Measurements from ENCODE around the gene HRH2.
A peak's percentile ranks its signal among the peaks of the same experiment; 100 is the strongest.
"Not testable (repeated sequence)": the region's sequence is repeated elsewhere in the genome, so short reads cannot be mapped to it uniquely, and the experiment has no call there.

The HRH2 gene

DNA sequence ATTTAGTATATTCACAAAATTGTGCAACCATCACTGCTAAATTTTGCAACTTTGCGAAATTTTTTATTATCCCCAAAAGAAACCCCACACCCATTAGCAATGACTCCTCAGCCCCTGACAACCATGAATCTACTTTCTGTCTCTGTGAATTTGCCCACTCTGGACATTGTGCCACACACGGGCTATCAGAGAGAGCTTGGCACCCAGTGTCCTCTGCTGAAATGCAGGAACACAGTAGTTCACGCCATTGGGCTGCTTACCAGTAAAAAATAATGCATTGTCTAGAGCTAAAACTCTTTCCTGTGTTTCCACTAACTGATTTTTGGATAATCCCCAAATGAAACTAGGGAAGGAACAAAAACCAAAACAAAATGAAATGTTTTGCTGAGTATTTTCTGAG, 60.0 kb downstream of the HRH2 start:
- DNase-seq, result no peak

DNA sequence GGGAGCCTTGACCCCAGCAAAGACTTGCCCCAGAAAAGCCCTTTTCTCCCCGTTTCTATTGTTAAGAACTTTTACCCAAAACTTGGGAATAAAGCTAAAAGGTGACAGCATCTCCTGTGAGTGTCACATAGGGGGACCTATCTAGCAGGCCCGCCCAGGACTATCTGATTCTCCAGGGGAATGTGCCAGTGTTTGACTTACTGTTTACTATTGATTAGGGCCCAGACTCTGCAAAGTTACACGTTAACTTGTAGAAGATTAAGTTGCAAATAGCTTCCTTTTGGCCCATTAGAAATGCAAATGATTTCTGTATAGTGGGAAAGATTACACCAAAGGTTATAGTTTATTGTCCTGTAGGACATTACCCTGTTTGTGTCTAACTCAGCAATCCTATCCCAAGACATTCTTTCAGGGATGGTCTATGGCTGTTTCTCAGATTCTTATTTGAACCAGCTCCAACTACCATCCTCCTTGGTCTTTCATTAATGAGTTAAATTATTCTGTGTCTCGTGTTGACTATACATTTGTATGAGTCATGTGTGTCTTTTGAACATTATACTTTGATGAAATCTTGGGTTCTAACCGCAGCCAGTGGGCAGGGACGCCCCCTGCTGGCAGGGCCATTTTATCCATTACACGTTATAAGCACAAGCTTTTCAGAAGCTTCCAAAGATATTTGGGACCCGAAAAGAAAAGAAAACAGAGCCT, 60.7 kb downstream of the HRH2 start:
- peak in 1 of 2 experiments; percentile 44 for DNase-seq

DNA sequence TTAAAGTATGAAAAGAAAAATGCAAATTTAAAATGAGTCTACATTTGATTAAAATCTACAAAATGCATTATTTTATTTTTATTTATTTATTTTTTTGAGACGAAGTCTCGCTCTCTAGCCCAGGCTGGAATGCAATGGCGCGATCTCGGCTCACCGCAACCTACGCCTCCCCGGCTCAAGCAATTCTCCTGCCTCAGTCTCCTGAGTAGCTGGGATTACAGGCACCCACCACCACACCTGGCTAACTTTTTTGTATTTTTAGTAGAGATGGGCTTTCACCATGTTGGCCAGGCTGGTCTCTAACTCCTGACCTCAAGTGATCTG, 61.2 kb downstream of the HRH2 start:
- not testable (repeated sequence) for DNase-seq

DNA sequence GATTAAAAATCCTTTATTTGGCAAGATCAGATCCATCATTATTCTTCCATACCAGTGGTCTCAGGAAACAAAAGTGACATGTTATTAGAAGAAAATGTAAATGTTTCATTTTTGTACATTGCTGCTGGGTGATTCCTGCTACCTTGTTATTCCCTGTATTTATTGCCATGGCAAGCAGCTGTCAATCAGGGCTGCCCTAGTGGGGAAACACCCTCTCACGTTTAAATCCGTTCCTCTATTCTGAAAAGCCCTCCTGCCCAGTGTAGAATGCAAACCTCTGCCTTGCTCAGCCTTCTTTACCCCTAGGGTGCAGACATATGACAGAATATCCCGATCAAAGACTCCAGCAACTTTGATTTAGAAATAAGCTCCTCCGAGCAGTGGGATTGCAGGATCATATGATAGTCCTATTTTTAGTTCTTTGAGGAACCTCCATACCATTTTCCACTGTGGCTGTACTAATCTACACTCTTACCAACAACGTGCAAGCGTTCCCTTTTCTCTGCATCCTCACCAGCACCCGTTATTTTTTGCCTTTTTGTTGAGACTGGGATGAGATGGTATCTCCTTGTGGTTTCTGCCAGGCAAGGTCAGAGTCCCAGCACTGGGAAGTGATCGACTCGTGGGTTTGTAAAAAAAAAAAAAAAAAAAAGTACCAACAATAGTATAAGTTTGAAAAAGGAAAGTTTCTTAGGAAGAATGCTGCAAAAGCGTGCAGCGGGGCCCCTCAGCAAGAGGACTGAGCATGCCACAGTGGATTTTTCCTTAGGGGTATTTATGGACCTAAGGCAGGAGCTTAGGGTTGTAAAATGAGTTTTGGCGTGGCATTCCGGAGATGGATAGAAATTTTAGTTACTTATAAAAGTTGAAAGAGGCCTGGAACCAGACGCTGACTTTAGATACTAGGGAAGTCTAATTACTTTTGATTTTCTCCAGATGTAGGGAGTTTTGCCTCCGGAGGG, 66.7 kb downstream of the HRH2 start:
- DNase-seq, result no peak

DNA sequence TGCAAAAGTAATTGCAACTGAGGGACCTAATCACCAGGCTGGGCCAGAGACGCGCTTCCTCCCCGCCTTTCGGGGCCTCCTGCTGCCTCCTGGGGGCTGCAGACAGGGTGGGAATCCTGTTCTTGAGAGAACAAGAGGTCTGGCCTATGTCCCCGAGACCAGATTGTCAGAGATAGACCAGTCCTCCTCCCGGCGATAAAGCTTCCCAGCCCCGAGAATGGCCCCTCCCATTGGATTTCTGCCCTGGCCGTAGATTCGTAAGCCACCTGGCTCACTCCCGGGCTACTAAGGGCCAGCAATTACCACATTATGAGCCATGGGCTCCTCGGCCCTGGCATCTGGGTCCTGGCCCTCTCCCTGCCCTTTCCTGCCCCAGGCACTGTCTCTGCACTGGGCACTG, 70.4 kb downstream of the HRH2 start:
- DNase-seq, result no peak

DNA sequence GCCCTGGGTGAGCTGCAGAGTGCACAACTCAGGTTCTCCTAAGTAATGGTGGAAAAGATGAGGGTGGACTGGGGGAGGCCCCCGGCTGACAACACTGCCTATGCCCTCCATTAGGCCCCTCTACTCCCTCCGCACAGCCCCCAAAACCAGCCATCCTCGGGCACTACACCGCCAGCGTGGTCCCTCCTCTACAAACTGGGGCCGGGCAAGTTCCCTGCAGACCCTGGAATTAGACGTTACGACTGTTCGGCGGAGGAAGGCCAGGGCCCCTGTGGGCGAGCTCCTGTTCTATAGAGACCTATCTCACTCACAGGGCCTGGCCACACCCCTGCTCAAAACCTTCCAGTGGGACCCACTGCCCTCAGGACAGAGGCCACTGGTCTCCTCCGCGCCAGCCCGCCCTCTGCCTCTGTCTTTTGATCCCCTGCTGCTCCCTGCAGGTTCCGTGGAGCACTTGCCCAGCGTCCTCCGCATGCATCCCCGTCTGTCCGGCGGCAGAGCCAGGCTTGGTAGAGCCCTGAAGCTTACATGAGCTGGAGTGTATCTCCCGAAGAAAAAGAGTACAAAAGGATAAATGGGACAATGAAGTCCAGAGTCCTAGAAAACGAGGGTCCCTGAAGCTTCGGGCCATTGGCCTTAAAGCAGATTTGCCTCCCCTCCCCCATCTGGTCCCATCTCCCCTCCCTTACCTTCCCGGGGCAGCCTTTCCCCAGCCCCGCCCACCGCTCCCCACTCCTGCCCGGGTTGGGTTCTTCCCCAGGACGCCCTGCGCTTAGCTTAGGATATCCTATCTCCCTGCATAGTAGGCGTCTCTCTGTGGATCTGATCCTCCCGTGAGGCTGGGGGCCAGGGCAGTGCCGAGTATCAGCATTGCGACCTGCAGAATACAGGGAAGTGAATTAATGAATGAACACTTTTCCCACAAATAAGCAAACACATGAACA, 71.3 kb downstream of the HRH2 start:
- DNase-seq, result peak; percentile 50 to 58

DNA sequence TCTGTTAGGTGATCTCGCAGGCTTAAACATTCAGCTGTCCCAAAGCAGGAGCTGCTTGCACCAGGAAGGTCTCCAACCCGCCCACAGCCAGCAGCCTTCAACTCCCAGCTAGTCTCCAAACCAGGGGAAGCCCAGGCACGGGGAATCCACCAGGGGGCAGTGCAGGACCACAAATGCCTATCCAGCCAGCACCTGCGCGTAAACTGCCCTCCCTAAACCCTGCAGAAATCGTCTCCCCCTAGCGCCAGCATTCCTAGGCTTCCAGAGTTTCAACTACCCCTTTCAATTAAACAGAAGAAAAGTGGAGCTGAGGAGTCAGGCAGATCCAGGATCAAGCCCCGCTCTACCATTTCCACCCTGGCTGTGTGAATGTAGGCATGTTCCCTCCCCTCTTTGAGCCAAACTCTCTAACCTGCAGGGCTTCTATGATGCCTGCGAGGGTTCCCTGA, 72.0 kb downstream of the HRH2 start:
- peak; percentile 82 to 94 for DNase-seq

DNA sequence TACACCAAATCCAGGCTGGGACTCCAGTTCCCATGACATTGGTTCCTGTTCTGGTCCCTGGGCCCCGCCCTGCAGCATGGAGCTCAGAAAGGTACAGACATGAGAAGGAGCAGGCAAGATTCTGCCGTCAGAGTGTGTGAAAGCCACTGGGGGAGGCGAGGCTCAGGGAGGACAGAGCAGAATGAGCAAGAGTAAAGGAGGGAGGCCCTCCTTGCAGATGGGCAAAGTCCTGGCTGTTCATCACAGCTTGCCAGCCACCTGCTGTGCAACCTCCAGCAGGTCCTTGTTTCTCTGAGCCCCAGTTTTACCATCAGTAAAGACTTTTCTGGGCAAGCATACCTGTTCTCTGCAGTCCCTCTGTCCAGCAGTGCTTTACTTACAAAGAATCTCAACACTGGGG, 73.3 kb downstream of the HRH2 start:
- DNase-seq, result no peak

DNA sequence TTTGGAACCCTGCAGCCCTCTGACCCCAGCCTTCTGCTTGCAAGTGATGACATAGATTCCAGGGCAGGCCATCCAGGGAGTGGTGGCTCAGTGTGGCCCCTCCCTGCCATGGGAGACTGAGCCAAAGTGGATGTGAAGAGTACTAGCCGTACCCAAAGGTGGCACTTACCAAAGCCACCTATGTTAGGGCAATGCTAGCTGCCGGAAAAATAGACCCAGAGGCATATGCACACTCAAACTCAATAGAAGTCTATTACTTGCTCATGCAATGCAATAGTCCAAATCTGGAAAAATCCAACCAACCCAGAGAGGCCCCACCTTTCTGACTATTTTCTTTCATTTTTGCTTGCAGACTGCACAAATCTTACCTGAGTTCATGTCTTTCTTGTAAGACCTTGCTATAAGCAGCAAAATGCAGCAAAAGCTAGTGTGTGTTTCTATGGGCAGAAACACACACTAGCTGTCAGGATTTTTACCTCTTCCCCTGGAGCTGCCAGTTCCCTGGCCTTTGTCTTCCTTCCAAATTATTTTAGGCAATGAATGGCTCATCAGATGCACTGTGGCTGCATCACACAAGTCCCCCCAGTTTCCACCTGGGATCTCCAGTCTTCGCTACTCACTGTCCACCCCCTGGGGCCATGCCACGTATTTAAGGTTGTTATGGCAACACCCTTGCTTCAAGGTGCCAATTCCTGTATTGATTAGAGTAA, 74.0 kb downstream of the HRH2 start:
- no peak for DNase-seq

DNA sequence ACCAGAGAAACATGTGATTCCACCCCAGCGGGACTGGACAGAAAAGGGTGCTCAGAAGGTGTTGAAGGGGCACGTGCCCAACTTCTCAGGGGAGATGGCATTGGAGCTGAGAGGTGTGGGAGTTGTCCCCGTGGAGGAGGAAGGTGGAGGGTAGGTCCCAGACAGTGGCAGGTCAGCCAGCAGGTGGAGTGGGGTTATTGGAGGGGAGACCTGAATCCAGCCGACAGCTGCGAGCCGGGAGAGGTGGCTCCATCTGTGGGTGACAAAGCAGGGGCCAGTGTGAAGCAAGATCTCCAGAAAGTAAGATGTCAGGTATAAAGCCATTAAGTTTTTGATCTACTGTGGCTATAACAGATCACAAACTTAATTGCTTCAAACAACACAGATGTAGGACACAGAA, 75.1 kb downstream of the HRH2 start:
- no peak for DNase-seq

DNA sequence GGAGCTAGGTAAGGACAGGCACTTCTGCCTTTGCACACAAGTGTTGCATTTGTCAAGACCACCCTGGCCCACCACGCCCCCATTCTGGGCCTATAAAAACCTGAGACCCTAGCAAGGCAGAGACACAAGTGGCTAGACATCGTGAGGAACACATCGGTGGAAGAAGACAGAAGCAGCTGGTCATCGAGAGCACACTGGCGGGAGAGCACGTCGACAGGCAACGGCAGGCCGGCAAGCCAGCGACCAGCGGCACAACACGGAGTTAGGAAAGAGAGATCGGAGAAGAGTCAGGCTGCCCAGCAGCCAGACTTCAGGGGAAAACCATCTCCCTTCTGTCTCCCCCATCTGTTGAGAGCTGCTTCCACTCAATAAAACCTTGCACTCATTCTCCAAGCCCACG, 76.1 kb downstream of the HRH2 start:
- peak in 1 of 2 experiments; percentile 85 for DNase-seq

DNA sequence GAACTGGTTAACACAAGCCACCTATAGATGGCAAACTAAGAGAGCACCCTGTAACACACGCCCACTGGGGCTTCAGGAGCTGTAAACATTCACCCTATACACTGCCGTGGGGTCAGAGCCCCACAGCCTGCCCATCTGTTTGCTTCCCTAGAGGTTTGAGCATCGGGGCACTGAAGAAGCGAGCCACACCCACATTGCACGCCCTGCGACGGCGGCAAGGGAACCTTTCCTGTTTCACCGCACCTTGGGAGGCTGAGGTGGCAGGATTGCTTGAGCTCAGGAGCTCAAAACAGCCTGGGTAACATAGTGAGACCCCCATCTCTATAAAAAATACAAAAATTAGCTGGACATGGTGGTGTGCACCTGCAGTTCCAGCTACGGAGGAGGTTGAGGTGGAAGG, 76.6 kb downstream of the HRH2 start:
- peak; percentile 73 to 85 for DNase-seq

DNA sequence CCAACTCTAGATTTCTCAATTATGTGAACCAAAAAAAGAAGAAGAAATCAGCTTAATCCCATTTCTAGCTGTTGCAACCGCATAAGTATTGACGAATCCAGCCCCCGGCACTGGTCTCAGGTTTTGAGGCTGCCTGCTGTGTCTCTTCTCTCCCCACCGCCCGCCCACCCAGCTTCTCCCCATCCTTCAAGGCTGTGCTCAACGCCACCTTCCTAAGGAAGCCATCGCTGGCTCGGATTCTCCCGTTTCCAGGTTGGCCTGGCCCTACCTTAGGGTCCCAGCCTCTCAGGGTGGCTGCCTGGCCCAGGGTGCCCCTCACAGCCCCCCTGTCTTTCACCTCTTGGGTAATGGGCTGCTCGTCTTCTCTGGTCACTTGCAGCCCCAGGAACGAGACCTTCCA, 77.8 kb downstream of the HRH2 start:
- no peak for DNase-seq

DNA sequence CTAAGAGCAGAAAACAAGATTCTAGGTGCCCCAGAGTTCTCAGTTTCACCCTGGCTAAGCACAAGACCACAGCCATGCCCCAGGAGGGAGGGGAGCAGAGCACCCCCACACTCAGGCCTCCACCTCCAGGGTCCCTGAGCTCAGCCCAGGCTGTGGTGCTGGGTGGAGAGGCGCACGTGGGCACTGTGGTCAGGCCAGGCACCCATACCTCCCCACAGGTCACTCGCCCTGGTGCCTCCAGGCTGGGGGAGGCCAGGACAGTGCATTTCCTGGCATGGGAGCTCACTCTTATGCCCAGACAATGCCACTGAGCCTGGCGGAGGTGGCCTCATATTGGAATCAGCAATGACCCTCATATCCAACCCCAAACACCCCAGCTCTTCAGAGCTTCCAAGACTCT, 78.8 kb downstream of the HRH2 start:
- no peak for DNase-seq

DNA sequence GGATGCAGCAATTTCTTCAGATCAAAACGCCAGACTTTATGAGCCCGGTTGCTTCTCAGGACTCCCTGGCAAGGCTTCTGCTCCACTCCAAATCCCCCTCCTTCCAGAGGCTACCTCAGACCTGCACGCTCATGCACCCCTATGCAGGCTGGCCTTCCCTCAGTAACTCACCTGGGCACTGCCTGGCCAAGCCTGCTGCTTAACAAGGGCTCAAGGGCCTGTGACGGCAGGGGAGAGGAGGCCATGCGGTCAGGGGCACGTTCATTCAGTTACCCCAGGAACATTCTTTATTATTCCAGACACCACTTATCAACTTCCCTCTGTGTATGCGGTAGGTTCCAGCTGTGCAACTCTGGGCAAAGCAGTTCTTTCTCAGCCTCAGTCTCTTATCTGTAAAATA, 79.6 kb downstream of the HRH2 start:
- no peak for DNase-seq

DNA sequence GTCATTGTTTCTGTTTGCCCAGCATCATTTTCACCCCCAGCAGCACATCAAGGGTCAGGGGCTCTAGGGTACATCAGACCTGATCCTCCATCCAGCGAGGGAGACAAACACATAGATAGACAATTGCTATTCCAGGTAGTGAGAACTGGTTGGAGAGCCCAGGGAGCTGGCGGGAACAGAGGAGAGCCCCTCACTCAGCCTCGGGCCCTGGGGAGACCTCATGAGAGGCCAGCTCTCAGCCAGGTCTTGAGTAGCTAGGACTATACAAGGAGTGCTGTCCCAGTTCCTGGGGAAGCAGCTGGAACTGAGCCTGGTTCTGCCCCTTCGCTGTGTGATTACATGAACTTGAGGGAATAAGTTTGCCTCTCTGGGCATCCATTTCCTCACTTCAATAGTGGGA, 80.3 kb downstream of the HRH2 start:
- DNase-seq, result no peak

DNA sequence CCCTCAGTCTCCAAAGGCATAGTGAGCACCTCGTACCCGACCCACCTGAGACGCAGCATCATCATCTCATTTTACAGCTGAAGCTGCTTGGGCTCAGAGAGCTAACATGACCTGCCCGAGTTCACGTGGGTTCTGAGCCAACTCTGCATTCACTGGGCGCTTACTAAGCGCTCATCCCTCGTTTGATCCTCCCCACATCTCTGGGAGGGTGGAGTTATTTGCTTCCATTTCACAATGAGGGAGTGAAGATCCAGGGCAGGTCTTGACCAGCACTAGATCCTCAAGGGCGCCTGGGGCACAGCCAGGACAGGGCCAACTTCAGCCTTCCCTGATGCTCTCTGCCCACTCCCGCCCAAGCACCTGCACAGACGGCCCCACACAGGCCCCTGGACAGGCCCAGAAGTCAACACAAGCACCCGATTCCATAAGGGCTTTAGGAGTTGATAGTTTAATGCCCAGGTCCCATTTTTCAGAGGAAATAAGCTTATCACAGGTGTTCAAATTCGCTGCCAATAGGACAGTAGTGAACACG, 80.8 kb downstream of the HRH2 start:
- no peak for DNase-seq

DNA sequence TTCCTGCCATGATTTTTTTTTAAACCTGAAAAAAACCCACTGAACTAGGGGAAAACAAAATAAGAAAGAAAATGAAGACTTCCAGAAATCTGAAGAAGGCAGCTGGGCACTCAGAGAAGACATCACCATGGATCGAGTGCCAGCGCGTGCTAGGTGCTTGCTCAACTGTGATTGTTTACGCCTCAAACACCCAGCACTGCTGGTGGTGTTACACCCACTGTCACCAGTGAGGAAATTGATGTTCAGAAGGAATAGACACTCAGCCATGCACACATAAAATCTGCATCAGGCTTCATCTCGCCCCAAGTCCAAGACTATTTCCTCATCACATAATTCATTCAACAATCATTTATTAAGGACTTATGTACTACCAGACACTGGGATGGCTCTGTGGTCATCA, 82.1 kb downstream of the HRH2 start:
- DNase-seq, result no peak

DNA sequence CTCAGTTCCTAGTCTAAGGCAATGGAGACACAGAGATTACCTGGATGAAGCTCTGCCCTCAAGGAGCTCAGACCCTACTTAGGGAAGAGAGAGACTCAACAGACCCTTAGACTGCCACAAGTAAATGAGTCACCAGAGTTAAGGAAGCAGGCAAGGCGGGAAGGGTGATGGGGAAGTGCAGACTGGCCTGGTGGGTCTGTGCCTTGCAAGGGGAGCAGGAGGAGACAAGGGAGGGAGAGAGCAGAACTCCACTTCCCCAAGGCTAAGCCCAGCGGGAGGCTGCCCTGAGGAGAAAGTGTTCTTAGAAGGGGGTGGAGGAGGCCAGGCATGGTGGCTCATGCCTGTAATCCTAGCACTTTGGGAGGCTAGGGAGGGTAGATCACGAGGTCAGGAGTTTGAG, 83.7 kb downstream of the HRH2 start:
- DNase-seq, result no peak

DNA sequence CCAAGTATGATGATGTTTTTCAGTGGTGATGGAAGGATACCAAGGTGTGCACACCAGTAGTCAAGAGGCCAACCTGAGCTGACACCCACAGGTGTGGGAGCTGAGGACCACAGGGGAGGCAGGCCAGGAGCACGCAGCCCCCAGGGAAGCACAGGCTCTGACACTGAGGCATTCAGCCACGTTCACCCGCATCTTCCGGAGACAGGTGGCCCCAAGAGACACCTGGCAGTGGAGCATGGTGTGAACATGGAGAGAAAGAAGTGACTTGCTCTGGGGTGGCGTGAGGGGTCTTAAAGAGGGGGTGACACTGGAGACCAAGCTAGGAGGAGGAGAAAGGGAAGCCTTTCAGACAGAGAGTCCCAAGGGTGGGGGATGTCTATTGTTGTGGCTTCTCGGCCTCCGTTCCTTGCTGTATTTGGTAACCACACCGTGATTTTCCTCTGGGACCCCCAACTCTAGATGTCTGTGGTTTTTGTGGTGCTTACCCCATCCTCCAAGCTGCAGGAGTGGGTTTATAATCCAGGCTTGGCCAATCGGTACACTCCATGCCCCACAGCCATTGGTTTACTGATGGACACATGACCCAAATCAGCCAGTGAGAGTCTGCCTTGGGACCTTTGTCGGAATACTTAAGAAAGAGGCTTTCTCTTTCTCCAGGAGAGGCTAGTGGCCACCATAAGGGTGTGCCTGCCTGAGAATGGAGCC, 84.6 kb downstream of the HRH2 start:
- DNase-seq, result no peak

DNA sequence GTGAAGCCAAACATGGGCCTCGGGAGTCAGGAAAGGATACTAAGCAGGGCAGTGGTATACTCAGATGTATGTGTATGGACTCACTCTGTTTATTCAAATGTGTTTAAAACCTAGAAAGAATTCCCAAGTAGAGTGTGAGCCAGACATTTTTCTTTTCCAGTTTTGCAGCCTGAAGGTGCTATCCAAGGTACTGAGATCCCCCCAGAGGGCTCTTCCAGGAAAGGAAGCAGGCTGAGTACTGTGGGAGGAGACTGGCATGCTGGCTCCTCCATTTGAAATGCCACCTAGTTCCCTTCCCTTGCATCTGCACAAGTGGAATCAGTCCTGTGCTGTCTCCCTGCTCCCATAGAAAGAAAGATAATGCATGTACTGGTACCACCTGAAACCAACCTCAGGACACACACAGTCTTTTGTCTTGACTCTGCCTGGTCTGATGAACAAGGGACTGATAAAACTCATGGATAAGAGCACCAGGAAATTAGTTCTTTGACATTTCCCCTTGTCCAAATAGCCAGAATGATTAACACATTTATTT, 85.9 kb downstream of the HRH2 start:
- no peak for DNase-seq
